Left ventricle myocardium inferior (tissue), 1 donor: Measurements from ENCODE around the gene GAK. TPM values are rescaled to one million over a fixed set of nuclear protein-coding genes. Genes with fewer than 3 reads are reported as not detected.
"Not testable (repeated sequence)": the region's sequence is repeated elsewhere in the genome, so short reads cannot be mapped to it uniquely, and the experiment has no call there.

ENCODE experiments used
- DNase-seq: peaks from one replicate; pipeline ENCODE4 v3.0.0-alpha.2; 2020
- H3K27ac ChIP-seq: fragments of 200-600 bp; replicated peaks from 2 replicates; pipeline ENCODE4 v1.8.0; 2021
- H3K27me3 ChIP-seq: fragments of 200-600 bp; 2 replicates; pipeline ENCODE4 v1.8.0; 2021; ENCODE audit warnings: low read depth
- H3K36me3 ChIP-seq: fragments of 200-600 bp; 2 replicates; pipeline ENCODE4 v1.8.0; 2021
- H3K4me1 ChIP-seq: fragments of 200-600 bp; 2 replicates; pipeline ENCODE4 v1.8.0; 2021
- H3K4me3 ChIP-seq: fragments of 200-600 bp; 2 replicates; pipeline ENCODE4 v1.8.0; 2021; ENCODE audit warnings: mild to moderate bottlenecking, moderate library complexity
- H3K9me3 ChIP-seq: fragments of 200-600 bp; replicated peaks from 2 replicates; pipeline ENCODE4 v1.8.0; 2021
- intact Hi-C: fragments of 100-400 bp; cut with micrococcal nuclease; formaldehyde crosslinking; loops from one replicate; pipeline ENCODE4 v1.11.0; 2022
- total RNA-seq: library from RNA; stranded (reverse); fragmentation: NEBNext Ultra II Directional; extraction: Animal tissue kit (Norgen Biotek cat#: 25700); gene quantifications from one replicate; pipeline ENCODE4 v1.2.1, GENCODE V29; 2021
- TF ChIP-seq, protein P1 (sequence below): fragments of 200-600 bp; IDR thresholded peaks from 2 replicates; pipeline ENCODE4 v1.8.0; 2021; ENCODE audit warnings: antibody characterized with exemption, mild to moderate bottlenecking, borderline replicate concordance
- donor health status: DM: no; HTN: yes; CAD: no; lungs with severe emphysema.

The GAK gene
- total RNA-seq, 1 donor from 2014 or later, result 25.1 TPM

- DNase-seq, result no peak
- H3K27me3 ChIP-seq, result no peaks in the 10 kb centered on the region
- no peak overlapping the region for H3K27ac ChIP-seq
- H3K36me3 ChIP-seq, result no peaks in the 10 kb centered on the region
- H3K9me3 ChIP-seq, result no peaks in the 10 kb centered on the region
- TF ChIP-seq, protein P1, sequence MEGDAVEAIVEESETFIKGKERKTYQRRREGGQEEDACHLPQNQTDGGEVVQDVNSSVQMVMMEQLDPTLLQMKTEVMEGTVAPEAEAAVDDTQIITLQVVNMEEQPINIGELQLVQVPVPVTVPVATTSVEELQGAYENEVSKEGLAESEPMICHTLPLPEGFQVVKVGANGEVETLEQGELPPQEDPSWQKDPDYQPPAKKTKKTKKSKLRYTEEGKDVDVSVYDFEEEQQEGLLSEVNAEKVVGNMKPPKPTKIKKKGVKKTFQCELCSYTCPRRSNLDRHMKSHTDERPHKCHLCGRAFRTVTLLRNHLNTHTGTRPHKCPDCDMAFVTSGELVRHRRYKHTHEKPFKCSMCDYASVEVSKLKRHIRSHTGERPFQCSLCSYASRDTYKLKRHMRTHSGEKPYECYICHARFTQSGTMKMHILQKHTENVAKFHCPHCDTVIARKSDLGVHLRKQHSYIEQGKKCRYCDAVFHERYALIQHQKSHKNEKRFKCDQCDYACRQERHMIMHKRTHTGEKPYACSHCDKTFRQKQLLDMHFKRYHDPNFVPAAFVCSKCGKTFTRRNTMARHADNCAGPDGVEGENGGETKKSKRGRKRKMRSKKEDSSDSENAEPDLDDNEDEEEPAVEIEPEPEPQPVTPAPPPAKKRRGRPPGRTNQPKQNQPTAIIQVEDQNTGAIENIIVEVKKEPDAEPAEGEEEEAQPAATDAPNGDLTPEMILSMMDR, result no peak
- H3K4me3 ChIP-seq, result no peak overlapping the region
- H3K4me1 ChIP-seq, result peaks cover 60% of the 10 kb centered on the region
- intact Hi-C loops, result no loop called here
Measured at GRCh38 chr4:926538-926937, 5.6 kb downstream of the GAK start.

- TF ChIP-seq, protein P1, result no peak
- Histone ChIP-seq H3K36me3 (no peaks in the 10 kb centered on the region), H3K4me3 (no peak overlapping the region), H3K9me3 (no peaks in the 10 kb centered on the region), H3K27me3 (no peaks in the 10 kb centered on the region), H3K27ac (no peak overlapping the region), H3K4me1 (peaks cover 59% of the 10 kb centered on the region)
- intact Hi-C loops, result no loop called here
- no peak for DNase-seq
Measured at GRCh38 chr4:925771-926500, 6.2 kb downstream of the GAK start.

GRCh38 chr4:925171-925570 lies 6.9 kb downstream of the GAK start:
- no peaks in the 10 kb centered on the region for H3K36me3 ChIP-seq
- H3K4me1 ChIP-seq, result peaks cover 55% of the 10 kb centered on the region
- H3K9me3 ChIP-seq, result no peaks in the 10 kb centered on the region
- intact Hi-C loops, result no loop called here
- TF ChIP-seq, protein P1, result no peak
- H3K4me3 ChIP-seq, result no peak overlapping the region
- H3K27me3 ChIP-seq, result no peaks in the 10 kb centered on the region
- DNase-seq, result no peak
- H3K27ac ChIP-seq, result no peak overlapping the region

GRCh38 chr4:924107-925096 lies 7.7 kb downstream of the GAK start:
- Histone ChIP-seq H3K27me3 (no peaks in the 10 kb centered on the region), H3K9me3 (no peaks in the 10 kb centered on the region), H3K36me3 (no peaks in the 10 kb centered on the region), H3K4me1 (peaks cover 48% of the 10 kb centered on the region), H3K27ac (no peak overlapping the region), H3K4me3 (no peak overlapping the region)
- TF ChIP-seq, protein P1, result no peak
- DNase-seq, result no peak
- intact Hi-C loops, result no loop called here

- intact Hi-C loops, result no loop called here
- Histone ChIP-seq H3K4me3 (no peak overlapping the region), H3K36me3 (no peaks in the 10 kb centered on the region), H3K27ac (no peak overlapping the region), H3K4me1 (peaks cover 31% of the 10 kb centered on the region), H3K27me3 (no peaks in the 10 kb centered on the region), H3K9me3 (no peaks in the 10 kb centered on the region)
- DNase-seq, result no peak
- TF ChIP-seq, protein P1, result no peak
Measured at GRCh38 chr4:921830-922331, 10.2 kb downstream of the GAK start.

DNA sequence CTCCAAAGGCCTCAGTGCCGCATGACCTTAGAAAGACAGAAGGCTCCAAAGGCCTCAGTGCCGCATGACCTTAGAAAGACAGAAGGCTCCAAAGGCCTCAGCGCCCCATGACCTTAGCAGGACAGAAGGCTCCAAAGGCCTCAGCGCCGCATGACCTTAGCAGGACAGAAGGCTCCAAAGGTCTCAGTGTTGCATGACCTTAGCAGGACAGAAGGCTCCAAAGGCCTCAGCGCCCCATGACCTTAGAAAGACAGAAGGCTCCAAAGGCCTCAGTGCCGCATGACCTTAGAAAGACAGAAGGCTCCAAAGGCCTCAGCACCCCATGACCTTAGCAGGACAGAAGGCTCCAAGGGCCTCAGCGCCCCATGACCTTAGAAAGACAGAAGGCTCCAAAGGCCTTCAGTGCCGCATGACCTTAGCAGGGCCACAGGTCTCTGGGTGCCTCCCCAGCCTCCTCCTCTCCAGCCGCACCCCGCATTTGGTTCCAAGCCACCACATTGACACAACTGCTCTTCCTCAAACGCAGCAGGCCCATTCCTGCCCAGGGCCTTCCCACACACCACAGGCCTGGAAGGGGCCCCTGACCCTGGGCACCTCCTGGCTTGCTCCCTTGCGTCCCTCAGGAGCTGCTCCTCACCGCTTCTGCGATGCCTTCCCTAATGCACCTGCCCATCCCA lies 13.0 kb downstream of the GAK start:
- DNase-seq, H3K4me3 ChIP-seq, H3K9me3 ChIP-seq, H3K27me3 ChIP-seq, H3K36me3 ChIP-seq, H3K27ac ChIP-seq, intact Hi-C loops: not testable (repeated sequence)
- H3K4me1 ChIP-seq, result peaks cover 25% of the 10 kb centered on the region

DNA sequence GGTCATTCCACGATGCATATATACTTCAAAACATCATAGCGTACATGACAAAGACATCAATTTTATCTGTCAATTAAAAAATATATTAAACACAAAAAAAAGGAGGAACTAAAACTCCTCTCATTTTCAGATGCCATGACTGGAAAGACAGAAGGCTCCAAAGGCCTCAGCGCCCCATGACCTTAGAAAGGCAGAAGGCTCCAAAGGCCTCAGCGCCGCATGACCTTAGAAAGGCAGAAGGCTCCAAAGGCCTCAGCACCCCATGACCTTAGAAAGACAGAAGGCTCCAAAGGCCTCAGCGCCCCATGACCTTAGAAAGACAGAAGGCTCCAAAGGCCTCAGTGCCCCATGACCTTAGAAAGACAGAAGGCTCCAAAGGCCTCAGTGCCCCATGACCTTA lies 13.5 kb downstream of the GAK start:
- H3K27ac ChIP-seq, H3K4me3 ChIP-seq, DNase-seq, H3K9me3 ChIP-seq, H3K36me3 ChIP-seq, intact Hi-C loops, H3K27me3 ChIP-seq: not testable (repeated sequence)
- peaks cover 25% of the 10 kb centered on the region for H3K4me1 ChIP-seq
